ENCODE results near the gene RAD54L2. TPM values are rescaled to one million over a fixed set of nuclear protein-coding genes. Genes with fewer than 3 reads are reported as not detected.
"Not testable (repeated sequence)": the region's sequence is repeated elsewhere in the genome, so short reads cannot be mapped to it uniquely, and the experiment has no call there.

Gene RAD54L2
- 10 to 100 TPM; 17.9 to 27.4 TPM for total RNA-seq

- Mint-ChIP-seq H3K9me3 (no peaks in the 10 kb centered on the region), H3K27ac (peak within 1 kb of the TSS; percentile 92 to 95), H3K36me3 (peaks cover 0 to 7% of the 10 kb centered on the region in 2 donors)
- ATAC-seq (peak; percentile 60 to 91), DNase-seq (ENCODE audit: low spot score in 2 of 2) (peak; percentile 66 to 87)
Measured at GRCh38 chr3:51538459-51539290, at the start of gene RAD54L2. TSS of gene RAD54L2 (plus strand) at chr3:51538719. CDS start at chr3:51590421, 51,702 bp downstream.

GRCh38 chr3:51498876-51499738, 39.4 kb upstream of the RAD54L2 start:
- ATAC-seq, result peak; percentile 70 to 78
- Mint-ChIP-seq H3K9me3 (no peaks in the 10 kb centered on the region), H3K36me3 (peaks cover 0 to 5% of the 10 kb centered on the region in 2 donors), H3K27ac (peak overlapping the region; percentile 97 to 99)
- peak; percentile 90 to 92 for DNase-seq (ENCODE audit: low spot score in 2 of 2)

- DNase-seq (ENCODE audit: low spot score in 2 of 2) (no peak), ATAC-seq (no peak)
- peaks cover 0 to 5% of the 10 kb centered on the region in 2 donors for H3K36me3 Mint-ChIP-seq
- no peaks in the 10 kb centered on the region for H3K9me3 Mint-ChIP-seq
- peak overlapping the region; percentile 92 to 99 for H3K27ac Mint-ChIP-seq
Measured at GRCh38 chr3:51500632-51501131, 37.8 kb upstream of the RAD54L2 start.

GRCh38 chr3:51501833-51502561, 36.5 kb upstream of the RAD54L2 start:
- DNase-seq (ENCODE audit: low spot score in 2 of 2) (peak; percentile 83 to 86), ATAC-seq (peak; percentile 19 to 22)
- H3K36me3 Mint-ChIP-seq, result peaks cover 0 to 5% of the 10 kb centered on the region in 2 donors
- no peaks in the 10 kb centered on the region for H3K9me3 Mint-ChIP-seq
- H3K27ac Mint-ChIP-seq, result peak overlapping the region; percentile 9 to 99

GRCh38 chr3:51502562-51502910, 36.0 kb upstream of the RAD54L2 start:
- H3K9me3 Mint-ChIP-seq, result no peaks in the 10 kb centered on the region
- ATAC-seq, result no peak
- peaks cover 0 to 5% of the 10 kb centered on the region in 2 donors for H3K36me3 Mint-ChIP-seq
- DNase-seq (ENCODE audit: low spot score in 2 of 2), result no peak
- H3K27ac Mint-ChIP-seq, result no peak overlapping the region

GRCh38 chr3:51503007-51503406, 35.5 kb upstream of the RAD54L2 start:
- H3K36me3 Mint-ChIP-seq, result peaks cover 0 to 5% of the 10 kb centered on the region in 2 donors
- H3K27ac Mint-ChIP-seq, result no peak overlapping the region
- ATAC-seq (no peak), DNase-seq (ENCODE audit: low spot score in 2 of 2) (no peak)
- no peaks in the 10 kb centered on the region for H3K9me3 Mint-ChIP-seq

- Mint-ChIP-seq H3K36me3 (no peaks in the 10 kb centered on the region), H3K27ac (peak overlapping the region in 1 of 2 donors; percentile 29), H3K9me3 (no peaks in the 10 kb centered on the region)
- ATAC-seq (no peak), DNase-seq (ENCODE audit: low spot score in 2 of 2) (no peak)
Measured at GRCh38 chr3:51508255-51508654, 30.3 kb upstream of the RAD54L2 start.

- DNase-seq (ENCODE audit: low spot score in 2 of 2) (no peak), ATAC-seq (no peak)
- Mint-ChIP-seq H3K27ac (no peak overlapping the region), H3K36me3 (no peaks in the 10 kb centered on the region), H3K9me3 (no peaks in the 10 kb centered on the region)
Measured at GRCh38 chr3:51510996-51511395, 27.5 kb upstream of the RAD54L2 start.

GRCh38 chr3:51514210-51514609, 24.3 kb upstream of the RAD54L2 start:
- H3K36me3 Mint-ChIP-seq, result no peaks in the 10 kb centered on the region
- H3K27ac Mint-ChIP-seq, result no peak overlapping the region

GRCh38 chr3:51519848-51520247, 18.7 kb upstream of the RAD54L2 start:
- no peaks in the 10 kb centered on the region for H3K9me3 Mint-ChIP-seq
- H3K36me3 Mint-ChIP-seq, result no peaks in the 10 kb centered on the region
- DNase-seq (ENCODE audit: low spot score in 2 of 2) (no peak), ATAC-seq (no peak)
- H3K27ac Mint-ChIP-seq, result no peak overlapping the region

More at GRCh38 chr3:51514210-51514609, 24.3 kb upstream of the RAD54L2 start:
- ATAC-seq, result no peak
- H3K9me3 Mint-ChIP-seq, result no peaks in the 10 kb centered on the region
- DNase-seq (ENCODE audit: low spot score in 2 of 2), result no peak

- H3K9me3 Mint-ChIP-seq; DNase-seq (ENCODE audit: low spot score in 2 of 2); H3K36me3 Mint-ChIP-seq; ATAC-seq; H3K27ac Mint-ChIP-seq: not testable (repeated sequence)
Measured at GRCh38 chr3:51520906-51521730, 17.4 kb upstream of the RAD54L2 start.

- Mint-ChIP-seq H3K36me3 (no peaks in the 10 kb centered on the region), H3K27ac (no peak overlapping the region), H3K9me3 (no peaks in the 10 kb centered on the region)
- DNase-seq (ENCODE audit: low spot score in 2 of 2) (no peak), ATAC-seq (no peak)
Measured at GRCh38 chr3:51522273-51522962, 16.1 kb upstream of the RAD54L2 start.

- ATAC-seq; DNase-seq (ENCODE audit: low spot score in 2 of 2); H3K9me3 Mint-ChIP-seq; H3K27ac Mint-ChIP-seq; H3K36me3 Mint-ChIP-seq: not testable (repeated sequence)
Measured at GRCh38 chr3:51524874-51525273, 13.6 kb upstream of the RAD54L2 start.

- Mint-ChIP-seq H3K9me3 (no peaks in the 10 kb centered on the region), H3K27ac (no peak overlapping the region)
Measured at GRCh38 chr3:51530485-51530884, 8.0 kb upstream of the RAD54L2 start.

More at GRCh38 chr3:51530485-51530884, 8.0 kb upstream of the RAD54L2 start:
- ATAC-seq (no peak), DNase-seq (ENCODE audit: low spot score in 2 of 2) (no peak)
- no peaks in the 10 kb centered on the region for H3K36me3 Mint-ChIP-seq
